SK-N-MC (cell line): ENCODE results near the gene PWP2.

Experiments used
- EZH2 ChIP-seq: fragments of 200-600 bp; sonication (generic); IDR thresholded peaks from one replicate; pipeline ENCODE4 v1.6.1; 2017; ENCODE audit warnings: antibody characterized with exemption
- POLR2AphosphoS5 ChIP-seq: IDR thresholded peaks from 2 replicates; pipeline ENCODE4 v1.6.1; 2012; ENCODE audit warnings: mild to moderate bottlenecking, low read depth, low read length, borderline replicate concordance

- TF ChIP-seq POLR2AphosphoS5, result no peak
- no peak for TF ChIP-seq EZH2
Measured at GRCh38 chr21:44063151-44063912, 43.9 kb upstream of the PWP2 start.
